Measurements from ENCODE around the gene PHLDA3. TPM values are rescaled to one million over a fixed set of nuclear protein-coding genes. Genes with fewer than 3 reads are reported as not detected.
"Not testable (repeated sequence)": the region's sequence is repeated elsewhere in the genome, so short reads cannot be mapped to it uniquely, and the experiment has no call there.

Gene PHLDA3
- total RNA-seq, 1 experiment from 2014 or later = 10.5 TPM

GRCh38 chr1:201475915-201476669 is 7.1 kb upstream of the PHLDA3 start:
- H3K4me3 Mint-ChIP-seq (ENCODE audit: unreplicated experiment) = no peak overlapping the region
- no peaks in the 10 kb centered on the region for H3K36me3 ChIP-seq (ENCODE audit: control insufficient read depth, insufficient read depth, low read length)
- TF ChIP-seq, protein P1, sequence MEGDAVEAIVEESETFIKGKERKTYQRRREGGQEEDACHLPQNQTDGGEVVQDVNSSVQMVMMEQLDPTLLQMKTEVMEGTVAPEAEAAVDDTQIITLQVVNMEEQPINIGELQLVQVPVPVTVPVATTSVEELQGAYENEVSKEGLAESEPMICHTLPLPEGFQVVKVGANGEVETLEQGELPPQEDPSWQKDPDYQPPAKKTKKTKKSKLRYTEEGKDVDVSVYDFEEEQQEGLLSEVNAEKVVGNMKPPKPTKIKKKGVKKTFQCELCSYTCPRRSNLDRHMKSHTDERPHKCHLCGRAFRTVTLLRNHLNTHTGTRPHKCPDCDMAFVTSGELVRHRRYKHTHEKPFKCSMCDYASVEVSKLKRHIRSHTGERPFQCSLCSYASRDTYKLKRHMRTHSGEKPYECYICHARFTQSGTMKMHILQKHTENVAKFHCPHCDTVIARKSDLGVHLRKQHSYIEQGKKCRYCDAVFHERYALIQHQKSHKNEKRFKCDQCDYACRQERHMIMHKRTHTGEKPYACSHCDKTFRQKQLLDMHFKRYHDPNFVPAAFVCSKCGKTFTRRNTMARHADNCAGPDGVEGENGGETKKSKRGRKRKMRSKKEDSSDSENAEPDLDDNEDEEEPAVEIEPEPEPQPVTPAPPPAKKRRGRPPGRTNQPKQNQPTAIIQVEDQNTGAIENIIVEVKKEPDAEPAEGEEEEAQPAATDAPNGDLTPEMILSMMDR (IDR thresholded peaks at IDR 0.05; ENCODE audit: insufficient read depth in 1 of 2, low read depth in 1 of 2, low read length in 1 of 2, severe bottlenecking in 1 of 2, unreplicated experiment in 1 of 2) = no peak
- H3K36me3 Mint-ChIP-seq (ENCODE audit: insufficient read depth, unreplicated experiment) = no peaks in the 10 kb centered on the region
- H3K4me1 Mint-ChIP-seq (ENCODE audit: low read depth, unreplicated experiment) = peaks cover 7% of the 10 kb centered on the region
- no peak for DNase-seq
- ChIA-PET POLR2A (no interaction called here), CTCF (no interaction called here)
- no TSS peak for BruUV-seq (replicated peaks)
- no peaks in the 10 kb centered on the region for H3K9me3 Mint-ChIP-seq (ENCODE audit: unreplicated experiment)
- H3K9me3 ChIP-seq = no peaks in the 10 kb centered on the region
- H3K4me1 ChIP-seq = peaks cover 13% of the 10 kb centered on the region
- H3K27me3 ChIP-seq (replicated peaks; ENCODE audit: control insufficient read depth, insufficient read depth, low read length) = no peaks in the 10 kb centered on the region
- intact Hi-C loops (cut with micrococcal nuclease; ENCODE audit: unreplicated experiment) = no loop called here
- H3K27ac Mint-ChIP-seq (ENCODE audit: unreplicated experiment) = no peak overlapping the region
- no peak overlapping the region for H3K4me3 ChIP-seq (ENCODE audit: low read depth, low read length)
- H3K27me3 Mint-ChIP-seq (ENCODE audit: insufficient read depth, unreplicated experiment) = no peaks in the 10 kb centered on the region

DNA sequence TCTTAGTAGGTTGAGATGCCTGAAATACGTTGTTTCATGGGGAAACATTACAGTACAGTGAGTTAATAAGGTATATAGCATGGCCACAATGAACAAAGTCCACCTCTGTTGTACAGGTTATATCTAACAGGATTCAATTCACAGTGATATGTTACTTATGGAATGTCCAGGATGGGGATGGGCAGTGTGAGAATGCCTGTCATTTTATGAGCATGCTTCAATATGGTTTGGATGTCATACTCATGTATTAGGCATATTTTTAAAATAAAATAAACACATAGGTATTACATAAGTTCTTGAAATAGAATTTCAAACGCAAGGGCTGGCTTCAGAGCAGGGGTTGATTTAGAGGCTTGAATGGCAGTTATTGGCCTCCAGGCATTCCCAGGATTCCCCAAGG is 6.1 kb upstream of the PHLDA3 start:
- Histone ChIP-seq H3K27me3 (replicated peaks; ENCODE audit: control insufficient read depth, insufficient read depth, low read length) (no peaks in the 10 kb centered on the region), H3K9me3 (no peaks in the 10 kb centered on the region), H3K36me3 (ENCODE audit: control insufficient read depth, insufficient read depth, low read length) (no peaks in the 10 kb centered on the region), H3K4me3 (ENCODE audit: low read depth, low read length) (no peak overlapping the region), H3K4me1 (peaks cover 10% of the 10 kb centered on the region)
- no peak overlapping the region for H3K4me3 Mint-ChIP-seq (ENCODE audit: unreplicated experiment)
- ChIA-PET CTCF (interaction anchor here (0.6 kb wide), 1 partner anchor 40 kb away, joined by 3 read pairs; no protein-coding TSS in a partner anchor), POLR2A (no interaction called here)
- no peaks in the 10 kb centered on the region for H3K36me3 Mint-ChIP-seq (ENCODE audit: insufficient read depth, unreplicated experiment)
- H3K9me3 Mint-ChIP-seq (ENCODE audit: unreplicated experiment) = no peaks in the 10 kb centered on the region
- H3K4me1 Mint-ChIP-seq (ENCODE audit: low read depth, unreplicated experiment) = peaks cover 7% of the 10 kb centered on the region
- no peak overlapping the region for H3K27ac Mint-ChIP-seq (ENCODE audit: unreplicated experiment)
- H3K27me3 Mint-ChIP-seq (ENCODE audit: insufficient read depth, unreplicated experiment) = no peaks in the 10 kb centered on the region
- intact Hi-C loops (cut with micrococcal nuclease; ENCODE audit: unreplicated experiment) = no loop called here
- TF ChIP-seq, protein P1 (IDR thresholded peaks at IDR 0.05; ENCODE audit: insufficient read depth in 1 of 2, low read depth in 1 of 2, low read length in 1 of 2, severe bottlenecking in 1 of 2, unreplicated experiment in 1 of 2) = no peak
- no TSS peak for BruUV-seq (replicated peaks)
- DNase-seq = no peak

GRCh38 chr1:201473296-201473695 is 4.3 kb upstream of the PHLDA3 start:
- Histone ChIP-seq H3K36me3 (ENCODE audit: control insufficient read depth, insufficient read depth, low read length) (no peaks in the 10 kb centered on the region), H3K9me3 (no peaks in the 10 kb centered on the region), H3K4me3 (ENCODE audit: low read depth, low read length) (no peak overlapping the region), H3K4me1 (peaks cover 17% of the 10 kb centered on the region), H3K27me3 (replicated peaks; ENCODE audit: control insufficient read depth, insufficient read depth, low read length) (no peaks in the 10 kb centered on the region)
- no TSS peak for BruUV-seq (replicated peaks)
- intact Hi-C loops (cut with micrococcal nuclease; ENCODE audit: unreplicated experiment) = no loop called here
- no peak for DNase-seq
- Mint-ChIP-seq H3K27me3 (ENCODE audit: insufficient read depth, unreplicated experiment) (no peaks in the 10 kb centered on the region), H3K4me1 (ENCODE audit: low read depth, unreplicated experiment) (peaks cover 7% of the 10 kb centered on the region), H3K36me3 (ENCODE audit: insufficient read depth, unreplicated experiment) (no peaks in the 10 kb centered on the region), H3K27ac (ENCODE audit: unreplicated experiment) (no peak overlapping the region), H3K4me3 (ENCODE audit: unreplicated experiment) (no peak overlapping the region), H3K9me3 (ENCODE audit: unreplicated experiment) (no peaks in the 10 kb centered on the region)
- TF ChIP-seq, protein P1 (IDR thresholded peaks at IDR 0.05; ENCODE audit: insufficient read depth in 1 of 2, low read depth in 1 of 2, low read length in 1 of 2, severe bottlenecking in 1 of 2, unreplicated experiment in 1 of 2) = no peak
- ChIA-PET CTCF (no interaction called here), POLR2A (no interaction called here)

GRCh38 chr1:201472321-201472720 is 3.3 kb upstream of the PHLDA3 start:
- H3K27me3 ChIP-seq (replicated peaks; ENCODE audit: control insufficient read depth, insufficient read depth, low read length); H3K4me1 Mint-ChIP-seq (ENCODE audit: low read depth, unreplicated experiment); H3K36me3 Mint-ChIP-seq (ENCODE audit: insufficient read depth, unreplicated experiment); H3K27me3 Mint-ChIP-seq (ENCODE audit: insufficient read depth, unreplicated experiment); H3K27ac Mint-ChIP-seq (ENCODE audit: unreplicated experiment); H3K4me3 ChIP-seq (ENCODE audit: low read depth, low read length); H3K36me3 ChIP-seq (ENCODE audit: control insufficient read depth, insufficient read depth, low read length); H3K9me3 ChIP-seq; H3K9me3 Mint-ChIP-seq (ENCODE audit: unreplicated experiment); DNase-seq; H3K4me3 Mint-ChIP-seq (ENCODE audit: unreplicated experiment); intact Hi-C loops (cut with micrococcal nuclease; ENCODE audit: unreplicated experiment); POLR2A ChIA-PET; BruUV-seq (replicated peaks): not testable (repeated sequence)
- H3K4me1 ChIP-seq = peaks cover 23% of the 10 kb centered on the region
- CTCF ChIA-PET = interaction anchor here (1.1 kb wide), 1 partner anchor 41 kb away, joined by 4 read pairs; no protein-coding TSS in a partner anchor
